Spinal cord (tissue), 4 donors: Measurements from ENCODE around the gene TIE1. TPM values are rescaled to one million over a fixed set of nuclear protein-coding genes. Genes with fewer than 3 reads are reported as not detected.

Experiments used
- polyA plus RNA-seq, 2 donors: library from polyadenylated mRNA; unstranded; fragments of 120-200 nt; gene quantifications; one replicate each; pipeline ENCODE4 v1.2.1, GENCODE V29; 2013; ENCODE audit not compliant: insufficient read length in 2 of 2
- total RNA-seq, 2 donors: library from RNA; depleted of rRNA in 1 of 2; stranded (reverse); fragments of 120-200 nt in 1 of 2; fragments of >200 nt in 1 of 2; gene quantifications; one replicate each; pipeline versions ENCODE4 v1.2.3 to v1.2.4, GENCODE V29; 2013 to 2014

Gene TIE1
- total and polyA plus RNA-seq, 4 donors, result 16.3 to 32.3 (median 26.0) TPM

Other genes with a start within 250 kb of the TIE1 start
- gene EBNA1BP2, start 128.7 kb upstream of the TIE1 start, total RNA-seq, result 10 to 100 TPM; 35.7 to 66.6 TPM
- 10 to 100 TPM; 66.2 to 68.0 TPM for gene EBNA1BP2, start 128.7 kb upstream of the TIE1 start, polyA plus RNA-seq
- 1 to 10 TPM; 2.9 to 6.9 TPM for gene CFAP57, start 128.7 kb upstream of the TIE1 start, total RNA-seq
- gene CFAP57, start 128.7 kb upstream of the TIE1 start, polyA plus RNA-seq, result 1 to 10 TPM; 4.5 to 6.3 TPM
- gene TMEM125, start 31.0 kb upstream of the TIE1 start, total RNA-seq, result 10 to 100 TPM in 1 of 2 donors, 1 to 10 TPM in 1; 7.5 to 19.3 TPM
- gene TMEM125, start 31.0 kb upstream of the TIE1 start, polyA plus RNA-seq, result 10 to 100 TPM; 10.1 to 10.9 TPM
- gene C1orf210, start 15.4 kb upstream of the TIE1 start, total RNA-seq, result under 1 TPM in 1 of 2 donors, not detected in 1; 0.10 TPM
- gene C1orf210, start 15.4 kb upstream of the TIE1 start, polyA plus RNA-seq, result under 1 TPM in 1 of 2 donors, not detected in 1; 0.18 TPM
- gene MPL, start 36.8 kb downstream of the TIE1 start, total RNA-seq, result under 1 TPM; 0.11 to 0.30 TPM
- gene MPL, start 36.8 kb downstream of the TIE1 start, polyA plus RNA-seq, result 1 to 10 TPM in 1 of 2 donors, under 1 TPM in 1; 0.51 to 1.2 TPM
- 10 to 100 TPM; 11.1 to 16.3 TPM for gene CDC20, start 58.0 kb downstream of the TIE1 start, total RNA-seq
- gene CDC20, start 58.0 kb downstream of the TIE1 start, polyA plus RNA-seq, result 10 to 100 TPM; 19.5 to 21.6 TPM
- gene ELOVL1, start 67.0 kb downstream of the TIE1 start, total RNA-seq, result 10 to 100 TPM; 50.5 to 66.5 TPM
- 100 to 1,000 TPM in 1 of 2 donors, 10 to 100 TPM in 1; 88.2 to 101 TPM for gene ELOVL1, start 67.0 kb downstream of the TIE1 start, polyA plus RNA-seq
- gene MED8, start 88.8 kb downstream of the TIE1 start, total RNA-seq, result 10 to 100 TPM; 31.1 to 39.7 TPM
- gene MED8, start 88.8 kb downstream of the TIE1 start, polyA plus RNA-seq, result 10 to 100 TPM; 39.2 to 45.7 TPM
- gene SZT2, start 88.9 kb downstream of the TIE1 start, total RNA-seq, result 10 to 100 TPM; 26.9 to 28.6 TPM
- gene SZT2, start 88.9 kb downstream of the TIE1 start, polyA plus RNA-seq, result 10 to 100 TPM; 23.1 to 37.8 TPM
- 10 to 100 TPM; 23.4 to 88.1 TPM for gene HYI, start 152.9 kb downstream of the TIE1 start, total RNA-seq
- gene HYI, start 152.9 kb downstream of the TIE1 start, polyA plus RNA-seq, result 10 to 100 TPM; 51.9 to 63.7 TPM
- gene PTPRF, start 229.9 kb downstream of the TIE1 start, total RNA-seq, result 10 to 100 TPM; 51.0 to 78.1 TPM
- 100 to 1,000 TPM; 107 to 114 TPM for gene PTPRF, start 229.9 kb downstream of the TIE1 start, polyA plus RNA-seq